Stimulated activated CD8-positive, alpha-beta memory T cell treated with anti-CD3 and anti-CD28 coated beads, Interleukin-4, amount 100 ng/mL, for 4 hours (primary cell): ENCODE results near the gene UNC13C.

ENCODE experiments used
- DNase-seq, 2 donors: peaks; one replicate each; pipeline ENCODE4 v3.0.0-alpha.2; 2020; ENCODE audit warnings: low read depth in 2 of 2, low spot score in 1 of 2

The UNC13C gene

GRCh38 chr15:54109014-54109413 is 130.8 kb downstream of the UNC13C start:
- no peak for DNase-seq

- no peak for DNase-seq
Observed at GRCh38 chr15:54119051-54119450, 140.8 kb downstream of the UNC13C start.

GRCh38 chr15:54120949-54121463 is 142.8 kb downstream of the UNC13C start:
- no peak for DNase-seq

- no peak for DNase-seq
Observed at GRCh38 chr15:54127574-54127973, 149.3 kb downstream of the UNC13C start.

- no peak for DNase-seq
Observed at GRCh38 chr15:54131410-54131809, 153.2 kb downstream of the UNC13C start.

GRCh38 chr15:54149115-54149531 is 170.9 kb downstream of the UNC13C start:
- no peak for DNase-seq

- DNase-seq, result no peak
Observed at GRCh38 chr15:54150255-54150654, 172.0 kb downstream of the UNC13C start.

GRCh38 chr15:54159012-54159411 is 180.8 kb downstream of the UNC13C start:
- no peak for DNase-seq

GRCh38 chr15:54187325-54187724 is 209.1 kb downstream of the UNC13C start:
- no peak for DNase-seq

- no peak for DNase-seq
Observed at GRCh38 chr15:54197995-54198394, 219.8 kb downstream of the UNC13C start.

- no peak for DNase-seq
Observed at GRCh38 chr15:54206586-54207321, 228.5 kb downstream of the UNC13C start.

- no peak for DNase-seq
Observed at GRCh38 chr15:54208786-54209185, 230.5 kb downstream of the UNC13C start.

GRCh38 chr15:54212635-54213034 is 234.4 kb downstream of the UNC13C start:
- no peak for DNase-seq

- DNase-seq, result no peak
Observed at GRCh38 chr15:54226455-54226854, 248.2 kb downstream of the UNC13C start.

- no peak for DNase-seq
Observed at GRCh38 chr15:54227569-54227968, 249.3 kb downstream of the UNC13C start.

- no peak for DNase-seq
Observed at GRCh38 chr15:54250326-54250725, 272.1 kb downstream of the UNC13C start.

- DNase-seq, result no peak
Observed at GRCh38 chr15:54256190-54256589, 277.9 kb downstream of the UNC13C start.

GRCh38 chr15:54273928-54274327 is 295.7 kb downstream of the UNC13C start:
- DNase-seq, result no peak

GRCh38 chr15:54277834-54278233 is 299.6 kb downstream of the UNC13C start:
- DNase-seq, result no peak

- DNase-seq, result no peak
Observed at GRCh38 chr15:54280726-54281125, 302.5 kb downstream of the UNC13C start.

- no peak for DNase-seq
Observed at GRCh38 chr15:54282228-54282836, 304.1 kb downstream of the UNC13C start.

GRCh38 chr15:54288049-54288448 is 309.8 kb downstream of the UNC13C start:
- no peak for DNase-seq
